ENCODE measurements around the gene SGF29. TPM values are rescaled to one million over a fixed set of nuclear protein-coding genes. Genes with fewer than 3 reads are reported as not detected.

Gene SGF29
- total RNA-seq, 6 experiments from 2014 or later: 14.5 to 17.9 (median 15.4) TPM

- no peak for TF ChIP-seq CTCF (IDR thresholded peaks at IDR 0.05)
- TF ChIP-seq POLR2A (IDR thresholded peaks at IDR 0.05): no peak
- WGBS (ENCODE audit: insufficient coverage, low coverage, low lambda C conversion rate, missing lambda C conversion rate): 24% methylated on average over 3 of the region's 5 CpGs
- H3K4me3 ChIP-seq: no peak overlapping the region
- no peaks in the 10 kb centered on the region for H3K36me3 ChIP-seq
- H3K27ac ChIP-seq: peak overlapping the region; percentile 39 to 94 (median 88)
- ATAC-seq (no peak), DNase-seq (no peak)
- no peaks in the 10 kb centered on the region for H3K27me3 ChIP-seq
- intact Hi-C loops (cut with DNase I): no loop called here
- H3K9me3 ChIP-seq: no peaks in the 10 kb centered on the region
- peaks cover 0 to 61% (median 20%) of the 10 kb centered on the region in 4 donors for H3K4me1 ChIP-seq
Observed at GRCh38 chr16:28527985-28528384, 25.7 kb upstream of the SGF29 start.

- DNase-seq: peak; percentile 56 to 83 (median 78)
- Histone ChIP-seq H3K4me3 (no peak overlapping the region), H3K27ac (peak overlapping the region; percentile 39 to 94 (median 88)), H3K36me3 (no peaks in the 10 kb centered on the region), H3K27me3 (no peaks in the 10 kb centered on the region), H3K4me1 (peaks cover 0 to 65% (median 21%) of the 10 kb centered on the region in 4 donors), H3K9me3 (no peaks in the 10 kb centered on the region)
- peak; percentile 30 to 48 (median 38) for ATAC-seq
- no peak for TF ChIP-seq CTCF (IDR thresholded peaks at IDR 0.05)
- TF ChIP-seq POLR2A (IDR thresholded peaks at IDR 0.05): no peak
- intact Hi-C loops (cut with DNase I): no loop called here
- 44% methylated on average over 5 of the region's 5 CpGs for WGBS (ENCODE audit: insufficient coverage, low coverage, low lambda C conversion rate, missing lambda C conversion rate)
Observed at GRCh38 chr16:28528463-28528867, 25.3 kb upstream of the SGF29 start.

GRCh38 chr16:28529124-28529523 lies 24.6 kb upstream of the SGF29 start:
- TF ChIP-seq POLR2A (IDR thresholded peaks at IDR 0.05) (no peak), CTCF (IDR thresholded peaks at IDR 0.05) (no peak)
- intact Hi-C loops (cut with DNase I): no loop called here
- ATAC-seq: no peak
- no peak for DNase-seq
- no peaks in the 10 kb centered on the region for H3K27me3 ChIP-seq
- H3K4me1 ChIP-seq: peaks cover 0 to 65% (median 23%) of the 10 kb centered on the region in 4 donors
- peak overlapping the region; percentile 39 to 94 (median 88) for H3K27ac ChIP-seq
- no peaks in the 10 kb centered on the region for H3K9me3 ChIP-seq
- H3K4me3 ChIP-seq: no peak overlapping the region
- H3K36me3 ChIP-seq: no peaks in the 10 kb centered on the region

GRCh38 chr16:28531777-28532744 lies 21.7 kb upstream of the SGF29 start:
- 18% methylated on average over 9 of the region's 9 CpGs for WGBS (ENCODE audit: insufficient coverage, low coverage, low lambda C conversion rate, missing lambda C conversion rate)
- Histone ChIP-seq H3K4me3 (peak overlapping the region in 2 of 3 donors; percentile 9 to 32), H3K27ac (peak overlapping the region; percentile 49 to 88 (median 85)), H3K27me3 (no peaks in the 10 kb centered on the region), H3K9me3 (no peaks in the 10 kb centered on the region), H3K4me1 (peaks cover 0 to 73% (median 33%) of the 10 kb centered on the region in 4 donors), H3K36me3 (peaks cover 0 to 2% (median 0%) of the 10 kb centered on the region in 4 donors)
- DNase-seq (peak; percentile 85 to 96 (median 95)), ATAC-seq (peak; percentile 80 to 96 (median 82))
- intact Hi-C loops (cut with DNase I): no loop called here
- TF ChIP-seq POLR2A (IDR thresholded peaks at IDR 0.05) (peak; percentile 64), CTCF (IDR thresholded peaks at IDR 0.05) (no peak)
